H1 (cell line): ENCODE data around the gene OTUD5. TPM values are rescaled to one million over a fixed set of nuclear protein-coding genes. Genes with fewer than 3 reads are reported as not detected.

Experiments used
- CTCF ChIA-PET: fragments of 300-600 bp; sonication (Branson Sonifier 250); formaldehyde crosslinking; loops from one replicate; lab custom pipeline; 2021; ENCODE audit not compliant: partially characterized antibody; lab: Charles Lee
- POLR2A ChIA-PET: fragments of 300-600 bp; sonication (Branson Sonifier 250); formaldehyde crosslinking; loops from one replicate; lab custom pipeline; 2021; ENCODE audit warnings: inconsistent platforms; ENCODE audit not compliant: partially characterized antibody; lab: Charles Lee
- DNase-seq, 2 experiments: peaks; one replicate each; pipeline versions ENCODE4 v3.0.0 to v3.0.0-alpha.2; 2010 to 2022; ENCODE audit warnings: low spot score in 2 of 2, low read depth in 1 of 2, mixed read lengths in 1 of 2
- FAIRE-seq: peaks from 2 replicates; lab custom pipeline; 2011; peaks lifted over from hg19 to GRCh38; lab: Jason Lieb, UNC
- H2AFZ ChIP-seq: 2 replicates; pipeline ENCODE4 v1.8.1; 2012; ENCODE audit warnings: low read length, inconsistent platforms
- H2AK5ac ChIP-seq: 2 replicates; pipeline ENCODE4 v1.6.1; 2013; ENCODE audit warnings: low read depth, low read length
- H2BK120ac ChIP-seq: replicated peaks from 2 replicates; pipeline ENCODE3; 2013; ENCODE audit warnings: low read depth, low read length, inconsistent platforms
- H2BK12ac ChIP-seq: 2 replicates; pipeline ENCODE4 v1.6.1; 2013; ENCODE audit warnings: low read depth, low read length
- H2BK15ac ChIP-seq: 2 replicates; pipeline ENCODE4 v1.6.1; 2013; ENCODE audit warnings: low read length
- H2BK20ac ChIP-seq: 2 replicates; pipeline ENCODE4 v1.6.1; 2013; ENCODE audit warnings: low read length
- H2BK5ac ChIP-seq: 2 replicates; pipeline ENCODE4 v1.6.1; 2013; ENCODE audit warnings: low read depth, low read length
- H3K14ac ChIP-seq: 2 replicates; pipeline ENCODE4 v1.6.1; 2013; ENCODE audit warnings: inconsistent platforms; ENCODE audit not compliant: insufficient read length
- H3K18ac ChIP-seq: 2 replicates; pipeline ENCODE4 v1.6.1; 2013; ENCODE audit warnings: low read length; ENCODE audit errors: extremely low read depth
- H3K23ac ChIP-seq: 2 replicates; pipeline ENCODE4 v1.6.1; 2013; ENCODE audit warnings: inconsistent platforms; ENCODE audit not compliant: insufficient read length
- H3K23me2 ChIP-seq: 2 replicates; pipeline ENCODE4 v1.6.1; 2013; ENCODE audit warnings: low read depth, low read length
- H3K27ac ChIP-seq: 2 replicates; pipeline ENCODE4 v1.6.1; 2011; ENCODE audit warnings: low read depth, low read length, inconsistent platforms
- H3K27me3 ChIP-seq, 4 experiments: replicated peaks in 1 of 4; 1 replicate in 1 of 4; 2 replicates in 3 of 4; pipeline versions ENCODE4 v1.6.1 to v1.8.1; 2011 to 2013; ENCODE audit warnings: low read length in 3 of 4, mild to moderate bottlenecking in 3 of 4, inconsistent platforms in 2 of 4, mixed read lengths in 2 of 4, moderate library complexity in 1 of 4; ENCODE audit not compliant: control insufficient read depth in 3 of 4, insufficient read depth in 3 of 4; ENCODE audit errors: extremely low read depth in 1 of 4
- H3K36me3 ChIP-seq, 4 experiments: 2 replicates each; pipeline versions ENCODE4 v1.6.1 to v1.8.1; 2011 to 2013; ENCODE audit warnings: mild to moderate bottlenecking in 4 of 4, low read length in 3 of 4, moderate library complexity in 2 of 4, control low read depth in 1 of 4, inconsistent platforms in 1 of 4; ENCODE audit not compliant: insufficient read depth in 4 of 4, control insufficient read depth in 2 of 4
- H3K4ac ChIP-seq: replicated peaks from 2 replicates; pipeline ENCODE3; 2013; ENCODE audit warnings: low read length, low read depth, mixed read lengths, inconsistent platforms; ENCODE audit not compliant: insufficient read length
- H3K4me1 ChIP-seq, 4 experiments: replicated peaks in 1 of 4; 1 replicate in 1 of 4; 2 replicates in 3 of 4; pipeline versions ENCODE4 v1.6.1 to v1.8.1; 2011 to 2013; ENCODE audit warnings: low read length in 3 of 4, inconsistent platforms in 2 of 4, mixed read lengths in 1 of 4; ENCODE audit not compliant: insufficient read depth in 4 of 4, control insufficient read depth in 3 of 4
- H3K4me2 ChIP-seq, 2 experiments: 2 replicates each; pipeline versions ENCODE4 v1.6.1 to v1.8.1; 2011 to 2013; ENCODE audit warnings: low read depth in 2 of 2, low read length in 2 of 2, control low read depth in 1 of 2, inconsistent platforms in 1 of 2, mild to moderate bottlenecking in 1 of 2; ENCODE audit not compliant: insufficient read depth in 1 of 2
- H3K4me3 ChIP-seq, 4 experiments: fragments of 200-600, 300-600 bp in 1 of 4; sonication (generic), shearing (Covaris generic), sonication (Bioruptor Twin) in 1 of 4; 2 replicates each; pipeline versions ENCODE4 v1.5.1 to v1.8.1; 2011 to 2016; ENCODE audit warnings: low read length in 4 of 4, low read depth in 3 of 4, control low read depth in 2 of 4, inconsistent platforms in 2 of 4, mild to moderate bottlenecking in 2 of 4, mixed read lengths in 1 of 4, moderate library complexity in 1 of 4; ENCODE audit not compliant: insufficient read depth in 2 of 4; ENCODE audit errors: extremely low read depth in 1 of 4
- H3K56ac ChIP-seq: replicated peaks from 2 replicates; pipeline ENCODE3; 2013; ENCODE audit warnings: low read depth, mild to moderate bottlenecking, mixed read lengths, low read length, inconsistent platforms; ENCODE audit not compliant: insufficient read length
- H3K79me1 ChIP-seq: 2 replicates; pipeline ENCODE4 v1.6.1; 2013; ENCODE audit warnings: low read depth, low read length, control low read depth
- H3K79me2 ChIP-seq, 2 experiments: 2 replicates each; pipeline versions ENCODE4 v1.6.1 to v1.8.1; 2012 to 2013; ENCODE audit warnings: low read length in 2 of 2, mild to moderate bottlenecking in 2 of 2, inconsistent platforms in 1 of 2; ENCODE audit not compliant: insufficient read depth in 2 of 2, control insufficient read depth in 1 of 2
- H3K9ac ChIP-seq, 4 experiments: replicated peaks in 1 of 4; 1 replicate in 1 of 4; 2 replicates in 3 of 4; pipeline versions ENCODE4 v1.6.1 to v1.8.1; 2011 to 2013; ENCODE audit warnings: low read depth in 3 of 4, low read length in 3 of 4, control low read depth in 2 of 4, mild to moderate bottlenecking in 2 of 4, moderate library complexity in 2 of 4, inconsistent platforms in 1 of 4; ENCODE audit errors: extremely low read depth in 1 of 4
- H3K9me3 ChIP-seq, 2 experiments: 2 replicates each; pipeline versions ENCODE4 v1.6.1 to v1.8.1; 2012 to 2013; ENCODE audit warnings: mild to moderate bottlenecking in 2 of 2, moderate library complexity in 2 of 2, control low read depth in 1 of 2, inconsistent platforms in 1 of 2, low read depth in 1 of 2, low read length in 1 of 2, mixed read lengths in 1 of 2; ENCODE audit not compliant: insufficient read depth in 2 of 2
- H4K20me1 ChIP-seq, 2 experiments: replicated peaks in 1 of 2; 2 replicates each; pipeline versions ENCODE3 to v1.8.1; 2011 to 2013; ENCODE audit warnings: inconsistent platforms in 2 of 2, low read length in 2 of 2, mild to moderate bottlenecking in 1 of 2; ENCODE audit not compliant: insufficient read depth in 2 of 2, control insufficient read depth in 1 of 2
- H4K5ac ChIP-seq: 2 replicates; pipeline ENCODE4 v1.6.1; 2013; ENCODE audit warnings: low read length, low read depth, mixed read lengths, inconsistent platforms; ENCODE audit not compliant: insufficient read length
- H4K8ac ChIP-seq: 2 replicates; pipeline ENCODE4 v1.8.0; 2013; ENCODE audit warnings: mild to moderate bottlenecking, moderate library complexity, low read length, inconsistent platforms; ENCODE audit not compliant: insufficient read depth; ENCODE audit errors: extremely low read depth
- H4K91ac ChIP-seq: replicated peaks from 2 replicates; pipeline ENCODE3; 2013; ENCODE audit warnings: low read length, mixed read lengths, inconsistent platforms; ENCODE audit not compliant: insufficient read length
- CHD1 ChIP-seq: IDR thresholded peaks from 2 replicates; pipeline ENCODE4 v1.6.1; 2012; ENCODE audit warnings: low read depth, low read length, improper control_type of control experiment
- KDM5A ChIP-seq: fragments of 200-600 bp; IDR thresholded peaks from 2 replicates; pipeline ENCODE4 v1.7.1; 2012; ENCODE audit warnings: mild to moderate bottlenecking, low read length, inconsistent platforms, mixed read lengths
- PHF8 ChIP-seq: fragments of 200-600 bp; sonication (generic); conservative IDR thresholded peaks from 2 replicates; pipeline ENCODE4 v1.7.1; 2012; ENCODE audit warnings: low read depth, mild to moderate bottlenecking, inconsistent platforms, low read length, moderate library complexity
- WGBS, 2 experiments: shearing (Covaris generic) in 1 of 2; methylation state at CpG; one replicate each; pipeline versions ENCODE4 v1.1.6 to v1.1.7; 2013 to 2015; ENCODE audit warnings: low lambda C conversion rate in 2 of 2, mixed read lengths in 2 of 2, inconsistent platforms in 1 of 2, low coverage in 1 of 2, missing lambda C conversion rate in 1 of 2; ENCODE audit not compliant: insufficient replicate concordance in 2 of 2, insufficient coverage in 1 of 2, insufficient read length in 1 of 2; ENCODE audit errors: extremely low coverage in 1 of 2, missing lambda C conversion rate in 1 of 2; 5-methylcytosine and 5-hydroxymethylcytosine counted together
- polyA plus RNA-seq, 7 experiments: library from polyadenylated mRNA; depleted of rRNA in 3 of 7; stranded (reverse) in 5 of 7; unstranded in 2 of 7; fragments of >200 nt in 5 of 7; fragments of 200-250 nt in 2 of 7; gene quantifications; 1 replicate in 5 of 7; 2 replicates in 1 of 7; 4 replicates in 1 of 7; pipeline versions ENCODE4 v1.2.1 to v1.2.3, GENCODE V29; 2011 to 2013; ENCODE audit warnings: missing spikeins in 2 of 7, mixed read lengths in 2 of 7
- total RNA-seq: library from RNA; stranded (reverse); fragmentation: NEBNext Ultra II Directional; extraction: Animal tissue kit (Norgen Biotek cat#: 25700); gene quantifications from 2 replicates; pipeline ENCODE4 v1.2.1, GENCODE V29; 2021
- TF ChIP-seq, protein P1 (sequence below): IDR thresholded peaks from 2 replicates; pipeline ENCODE4 v1.6.1; 2012; ENCODE audit warnings: inconsistent platforms

Gene OTUD5
- total and polyA plus RNA-seq, 2 of the 8 experiments (the other 6 are each of a cell fraction or from before 2014, with no cell fraction given) = 46.3 to 53.5 TPM

GRCh38 chrX:48910926-48911411 lies 46.4 kb downstream of the OTUD5 start:
- Histone ChIP-seq H3K4me1 (peaks cover 0 to 4% (median 3%) of the 10 kb centered on the region in 4 experiments; a peak in 5 of 7 replicates), H3K27ac (peak overlapping the region; percentile 75; the same call in 1 of the 2 replicates), H3K9me3 (no peaks in the 10 kb centered on the region; a peak in 1 of 4 replicates), H2BK12ac (no peak overlapping the region; the same call in 1 of the 2 replicates), H3K14ac (no peak overlapping the region), H3K27me3 (no peaks in the 10 kb centered on the region), H3K4ac (no peak overlapping the region), H3K18ac (no peak overlapping the region), H3K4me3 (peak overlapping the region; percentile 62 to 94 (median 80)), H4K8ac (no peak overlapping the region), H2BK5ac (peak overlapping the region; percentile 52; the same call in 1 of the 2 replicates), H3K79me2 (peaks cover 0 to 28% of the 10 kb centered on the region in 2 experiments; a peak in 2 of 4 replicates), H3K9ac (peak overlapping the region; percentile 34 to 77 (median 48)), H2AK5ac (no peak overlapping the region), H3K36me3 (peaks cover 11 to 34% (median 25%) of the 10 kb centered on the region in 4 experiments; a peak in 7 of 8 replicates), H3K56ac (no peak overlapping the region), H4K5ac (no peak overlapping the region), H2BK15ac (no peak overlapping the region), H2BK120ac (no peak overlapping the region), H3K23me2 (no peaks in the 10 kb centered on the region), H4K20me1 (peaks cover 10 to 12% of the 10 kb centered on the region in 2 experiments), H4K91ac (no peak overlapping the region), H3K79me1 (no peaks in the 10 kb centered on the region; the same call in 1 of the 2 replicates)
- FAIRE-seq = no peak
- WGBS, 2 experiments = 21% methylated on average over 9 of the region's 12 CpGs; no CpG with 5 or more reads in 1 of the 2 experiments
- CTCF ChIA-PET = interaction anchor here (0.6 to 1.4 kb wide), 2 partner anchors 17 to 128 kb away, joined by 3 to 4 read pairs; no protein-coding TSS in a partner anchor
- no peak for DNase-seq
- TF ChIP-seq, protein P1, sequence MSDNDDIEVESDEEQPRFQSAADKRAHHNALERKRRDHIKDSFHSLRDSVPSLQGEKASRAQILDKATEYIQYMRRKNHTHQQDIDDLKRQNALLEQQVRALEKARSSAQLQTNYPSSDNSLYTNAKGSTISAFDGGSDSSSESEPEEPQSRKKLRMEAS = no peak
- TF ChIP-seq CHD1 (0 out of 2 replicates have a peak, but pooled peaks have one; percentile 53), KDM5A (no peak), PHF8 (no peak)
- TF ChIP-seq, all 59 proteins: peak for 1
- POLR2A ChIA-PET = interaction anchor here (0.6 to 30.9 kb wide), 18 partner anchors 8 to 262 kb away, joined by 3 to 572 read pairs (median 4); partner anchors contain the start of genes KCND1, OTUD5, PQBP1 and TIMM17B
- Histone ChIP-seq H2BK20ac (no peak overlapping the region), H3K23ac (no peak overlapping the region), H2AFZ (no peak overlapping the region), H3K4me2 (peak overlapping the region; percentile 65 to 71)
